GM21447 (cell line): Measurements from ENCODE around the gene FRYL.
"Not testable (repeated sequence)": the region's sequence is repeated elsewhere in the genome, so short reads cannot be mapped to it uniquely, and the experiment has no call there.

ENCODE experiments used
- ATAC-seq: cut with Tn5 transposase; IDR thresholded peaks from one replicate; pipeline ENCODE4 v1.9.1; 2021; ENCODE audit not compliant: unreplicated experiment

The FRYL gene

GRCh38 chr4:48704091-48704802 lies 75.8 kb downstream of the FRYL start:
- no peak for ATAC-seq

GRCh38 chr4:48699475-48699874 lies 80.6 kb downstream of the FRYL start:
- ATAC-seq, result no peak

- ATAC-seq, result no peak
Measured at GRCh38 chr4:48698029-48698971, 81.8 kb downstream of the FRYL start.

- ATAC-seq, result not testable (repeated sequence)
Measured at GRCh38 chr4:48697516-48697915, 82.6 kb downstream of the FRYL start.

GRCh38 chr4:48694824-48695223 lies 85.3 kb downstream of the FRYL start:
- ATAC-seq, result no peak

- no peak for ATAC-seq
Measured at GRCh38 chr4:48693856-48694574, 86.1 kb downstream of the FRYL start.

DNA sequence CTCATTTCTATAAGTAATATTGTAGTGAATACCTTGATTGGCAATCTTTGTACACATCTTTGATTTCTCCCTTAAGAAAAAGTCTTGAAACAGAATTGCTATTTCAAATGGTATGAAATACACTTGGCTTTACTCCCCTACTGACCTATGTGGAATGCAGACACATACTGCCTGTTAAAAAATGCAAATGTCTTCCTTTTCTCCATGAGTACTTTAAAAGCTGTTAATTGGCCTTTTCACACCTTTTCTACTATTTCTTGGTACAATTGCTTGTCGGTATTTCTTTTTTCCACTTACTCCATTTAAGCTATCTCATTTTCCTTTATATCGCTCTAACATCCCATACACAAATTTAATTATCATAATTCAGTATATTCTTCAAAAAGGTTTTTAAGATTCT lies 87.2 kb downstream of the FRYL start:
- no peak for ATAC-seq

DNA sequence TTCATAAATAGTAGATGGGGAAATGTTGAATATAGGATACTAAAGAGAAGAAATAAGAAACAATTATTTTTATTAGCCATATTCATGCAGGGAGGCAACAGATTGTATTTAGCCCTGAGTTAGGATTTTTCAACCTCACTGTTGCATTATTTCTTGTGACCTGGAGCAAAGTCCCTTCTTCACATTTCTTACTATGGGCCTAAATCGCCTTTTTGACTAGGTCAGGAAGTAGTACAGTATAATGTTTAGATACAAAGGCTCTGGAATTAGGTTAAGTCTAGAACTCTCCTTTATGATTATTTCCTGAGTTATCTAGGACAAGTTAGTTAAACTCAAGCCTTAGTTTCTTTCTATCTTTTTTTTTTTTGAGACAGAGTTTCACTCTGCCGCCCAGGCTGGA lies 88.0 kb downstream of the FRYL start:
- no peak for ATAC-seq

DNA sequence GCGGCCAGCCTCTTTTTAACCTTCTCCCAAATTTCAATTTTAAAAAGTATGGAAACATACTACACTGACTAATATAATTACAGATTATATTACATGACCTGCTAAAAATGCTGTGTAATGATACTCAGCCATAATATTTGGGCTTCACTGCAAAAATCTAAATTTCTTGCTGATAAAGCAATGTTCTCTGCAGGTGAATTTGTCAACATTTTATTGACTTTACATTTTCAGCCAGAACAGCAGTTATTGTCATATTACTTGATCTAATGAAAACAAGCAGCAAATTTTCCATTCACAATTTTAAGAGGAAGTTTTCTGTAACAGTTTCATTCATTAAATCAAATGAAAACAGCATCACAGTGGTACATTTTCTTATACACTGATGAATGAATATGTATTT lies 91.1 kb downstream of the FRYL start:
- ATAC-seq, result no peak

- no peak for ATAC-seq
Measured at GRCh38 chr4:48687313-48688051, 92.6 kb downstream of the FRYL start.

DNA sequence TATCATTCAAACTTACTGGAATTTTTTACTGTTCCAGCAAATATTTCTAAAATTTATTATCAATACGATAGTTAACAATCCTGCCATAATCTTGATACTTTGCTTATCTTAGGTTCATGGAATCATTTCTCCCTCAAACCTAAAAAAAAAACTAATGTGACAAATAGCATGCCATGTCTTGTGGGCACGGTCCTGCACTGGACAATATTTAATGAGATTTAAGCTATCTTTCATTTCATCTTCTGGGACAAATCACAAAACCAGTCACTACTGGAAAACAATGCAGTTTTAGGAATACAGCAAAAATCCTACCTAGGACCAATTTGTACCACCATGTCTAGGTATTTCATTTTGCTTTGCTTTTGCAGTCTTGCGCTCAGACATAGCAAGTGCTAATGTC lies 93.7 kb downstream of the FRYL start:
- no peak for ATAC-seq

- peak; percentile 83 for ATAC-seq
Measured at GRCh38 chr4:48683784-48684666, 96.1 kb downstream of the FRYL start.

DNA sequence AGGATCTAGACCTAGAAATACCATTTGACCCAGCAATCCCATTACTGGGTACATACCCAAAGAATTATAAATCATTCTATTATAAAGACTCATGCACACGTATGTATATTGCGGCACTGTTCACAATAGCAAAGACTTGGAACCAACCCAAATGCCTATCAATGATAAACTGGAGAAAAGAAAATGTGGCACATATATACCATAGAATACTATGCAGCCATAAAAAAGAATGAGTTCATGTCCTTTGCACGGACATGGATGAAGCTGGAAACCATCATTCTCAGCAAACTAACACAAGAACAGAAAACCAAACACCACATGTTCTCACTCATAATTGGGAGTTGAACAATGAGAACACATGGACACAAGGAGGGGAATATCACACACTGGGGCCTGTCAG lies 97.2 kb downstream of the FRYL start:
- ATAC-seq, result not testable (repeated sequence)

DNA sequence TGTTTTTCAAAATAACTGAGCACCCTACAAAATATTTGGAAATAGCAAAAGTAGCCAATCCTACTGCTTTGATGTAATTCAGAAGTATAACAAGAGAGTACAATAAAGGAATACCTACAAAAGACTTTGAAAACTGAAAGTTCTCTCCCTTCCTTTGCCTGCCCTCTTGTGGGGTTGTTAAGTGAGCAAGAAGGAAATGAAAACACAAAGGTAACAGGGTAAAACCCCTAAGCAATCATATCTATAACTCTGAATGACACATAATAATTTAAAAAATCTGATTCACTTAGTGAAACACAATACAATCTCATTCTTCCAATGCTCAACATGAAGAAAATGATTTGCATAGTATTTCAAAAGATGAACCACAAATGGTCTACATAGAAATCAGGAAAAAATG lies 98.2 kb downstream of the FRYL start:
- peak; percentile 77 for ATAC-seq

GRCh38 chr4:48680848-48681568 lies 99.1 kb downstream of the FRYL start:
- ATAC-seq, result no peak

- no peak for ATAC-seq
Measured at GRCh38 chr4:48673537-48673936, 106.5 kb downstream of the FRYL start.

GRCh38 chr4:48670587-48670986 lies 109.5 kb downstream of the FRYL start:
- ATAC-seq, result no peak

- no peak for ATAC-seq
Measured at GRCh38 chr4:48669086-48669485, 111.0 kb downstream of the FRYL start.
